ENCODE measurements around the gene GTPBP6.
"Not testable (repeated sequence)": the region's sequence is repeated elsewhere in the genome, so short reads cannot be mapped to it uniquely, and the experiment has no call there.

GTPBP6 gene

DNA sequence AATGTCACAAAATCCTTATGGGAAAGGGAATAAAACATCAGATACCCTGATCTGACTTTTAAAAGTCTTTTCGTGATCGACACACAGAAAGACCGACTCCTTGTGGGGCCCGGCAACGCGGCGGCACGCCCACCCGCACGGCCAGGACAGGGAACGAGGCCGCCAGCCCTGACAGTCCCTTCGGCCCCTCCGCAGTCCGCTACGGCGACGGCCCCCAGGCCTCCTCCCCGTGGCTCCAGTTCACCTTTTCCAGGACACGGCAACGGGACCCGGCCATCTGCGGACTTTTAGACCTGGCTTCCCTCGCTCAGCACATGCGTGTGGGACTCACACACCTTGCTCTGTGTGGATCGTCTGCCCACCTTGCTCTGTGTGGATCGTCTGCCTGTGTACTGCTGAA lies 33.6 kb upstream of the GTPBP6 start:
- DNase-seq (ENCODE audit: low read depth, low spot score), result no peak

DNA sequence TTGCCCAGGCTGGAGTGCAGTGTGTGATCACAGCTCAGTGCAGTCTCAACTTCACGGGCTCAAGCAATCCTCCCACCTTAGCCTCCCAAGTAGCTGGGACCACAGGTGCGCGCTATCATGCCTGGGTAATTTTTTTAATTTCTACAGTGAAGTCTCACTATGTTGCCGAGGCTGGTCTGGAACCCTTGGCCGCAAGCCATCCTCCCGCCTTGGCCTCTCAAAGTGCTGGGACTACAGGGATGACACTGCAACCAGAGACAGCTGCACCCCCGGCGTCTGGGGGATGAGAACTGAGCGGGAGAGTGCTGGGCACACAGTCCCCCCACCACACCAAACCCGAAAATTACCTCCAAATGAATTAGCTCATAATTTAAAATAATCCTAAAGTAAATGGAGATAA lies 33.1 kb upstream of the GTPBP6 start:
- DNase-seq (ENCODE audit: low read depth, low spot score), result no peak

DNA sequence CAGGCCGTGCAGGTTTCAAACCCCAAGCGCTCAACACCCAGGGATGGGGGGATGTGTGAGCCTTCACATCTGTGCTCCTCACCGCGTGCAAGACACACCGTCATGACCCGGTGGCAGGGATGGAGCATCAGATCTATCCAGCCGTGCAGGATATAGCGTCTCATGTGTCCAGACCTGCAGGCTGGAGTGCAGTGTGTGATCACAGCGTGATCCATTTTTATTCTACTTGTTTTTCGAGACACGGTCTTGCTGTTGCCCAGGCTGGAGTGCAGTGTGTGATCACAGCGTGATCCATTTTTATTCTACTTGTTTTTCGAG lies 32.7 kb upstream of the GTPBP6 start:
- DNase-seq (ENCODE audit: low read depth, low spot score), result not testable (repeated sequence)

DNA sequence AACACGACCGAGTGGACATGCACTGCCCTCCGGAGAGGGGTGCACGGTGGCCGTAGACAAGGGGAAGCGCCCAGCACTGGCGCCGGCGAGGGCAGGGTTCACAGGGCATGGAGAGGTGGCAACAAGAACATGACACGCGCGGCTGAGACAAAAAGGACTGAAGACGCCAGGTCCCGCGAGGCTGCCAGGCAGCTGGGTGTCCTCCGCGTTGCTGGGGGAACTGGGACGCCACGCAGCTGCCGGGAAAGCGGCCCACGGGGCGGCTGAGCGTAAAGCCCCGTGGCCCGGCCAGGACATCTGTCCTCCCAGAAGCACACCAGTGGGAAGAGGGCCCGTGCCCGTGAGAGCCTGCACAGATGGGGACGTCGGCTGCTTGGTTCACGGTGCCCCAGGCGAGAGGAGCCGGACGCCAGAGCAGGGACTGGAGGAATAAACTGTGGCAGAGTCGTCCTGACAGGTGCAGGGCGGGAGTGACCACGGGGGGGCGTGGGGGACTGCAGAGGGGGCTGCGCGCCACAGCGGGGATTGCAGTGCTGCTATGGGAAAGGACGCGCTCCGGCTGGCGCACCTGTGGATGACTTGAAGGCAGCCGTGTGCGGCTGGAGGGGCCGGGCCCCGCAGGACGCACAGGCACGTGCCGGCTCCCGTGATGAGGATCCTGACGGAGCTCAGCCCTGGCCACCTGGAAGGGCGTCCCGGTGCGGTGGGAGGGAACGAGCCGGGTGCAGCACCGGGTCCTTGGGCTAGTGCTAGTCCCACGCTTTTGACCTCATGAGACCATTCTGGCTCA lies 32.1 kb upstream of the GTPBP6 start:
- DNase-seq (ENCODE audit: low read depth, low spot score), result no peak

DNA sequence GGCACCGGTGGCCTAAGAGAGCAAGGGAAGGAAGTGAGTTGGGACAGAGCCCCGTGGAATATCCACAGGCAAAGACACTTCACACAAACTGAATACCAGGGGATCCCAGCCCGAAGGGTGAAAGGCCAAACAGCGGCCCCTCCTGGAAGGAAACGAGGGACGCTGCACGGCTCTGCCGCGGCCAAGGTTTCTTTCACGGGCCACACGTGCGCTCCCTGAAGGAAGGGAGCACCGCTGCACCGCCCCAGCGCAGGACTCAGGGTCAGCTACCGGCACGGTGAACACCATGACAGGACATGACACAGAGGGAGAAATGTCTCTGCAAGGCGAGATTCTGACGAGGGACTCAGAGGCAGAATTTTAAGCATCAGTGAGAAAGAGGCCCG lies 31.5 kb upstream of the GTPBP6 start:
- DNase-seq (ENCODE audit: low read depth, low spot score), result no peak

DNA sequence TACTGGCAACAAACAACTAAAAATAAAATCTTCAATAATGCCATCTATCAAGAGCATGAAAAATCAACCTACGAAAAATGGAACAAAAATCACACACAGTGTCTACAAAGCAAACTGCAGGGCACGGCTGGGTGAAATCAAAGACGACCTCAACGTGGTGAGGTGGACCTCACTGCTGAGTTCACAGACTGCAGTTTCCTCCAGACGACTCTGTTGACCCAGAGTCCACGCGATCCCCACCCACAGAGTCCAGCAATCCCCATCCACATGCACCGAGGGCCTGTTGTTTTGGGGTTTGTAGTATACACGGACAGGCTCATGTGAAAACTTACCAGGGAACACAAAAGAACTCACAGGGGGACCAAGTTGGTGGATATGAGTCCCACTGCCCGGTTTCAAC lies 31.1 kb upstream of the GTPBP6 start:
- no peak for DNase-seq (ENCODE audit: low read depth, low spot score)

DNA sequence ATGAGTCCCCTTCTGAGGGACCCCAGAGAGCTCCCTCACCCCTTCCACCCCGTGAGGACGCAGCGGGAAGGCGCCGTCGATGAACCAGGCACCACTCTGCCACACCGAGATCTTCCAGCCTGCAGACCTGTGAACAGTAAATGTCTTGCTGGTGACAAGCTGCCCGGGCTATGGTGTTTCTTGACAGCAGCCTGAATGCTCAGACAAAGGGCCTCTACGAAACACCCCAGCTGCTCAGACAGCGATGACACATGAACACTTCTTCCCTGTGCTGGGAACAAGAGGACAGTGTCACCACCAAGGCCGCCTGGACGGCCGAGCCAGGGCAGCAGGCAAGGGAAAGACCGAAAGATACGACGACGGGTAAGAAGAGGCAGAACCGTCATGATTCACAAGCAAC lies 30.6 kb upstream of the GTPBP6 start:
- DNase-seq (ENCODE audit: low read depth, low spot score), result no peak

DNA sequence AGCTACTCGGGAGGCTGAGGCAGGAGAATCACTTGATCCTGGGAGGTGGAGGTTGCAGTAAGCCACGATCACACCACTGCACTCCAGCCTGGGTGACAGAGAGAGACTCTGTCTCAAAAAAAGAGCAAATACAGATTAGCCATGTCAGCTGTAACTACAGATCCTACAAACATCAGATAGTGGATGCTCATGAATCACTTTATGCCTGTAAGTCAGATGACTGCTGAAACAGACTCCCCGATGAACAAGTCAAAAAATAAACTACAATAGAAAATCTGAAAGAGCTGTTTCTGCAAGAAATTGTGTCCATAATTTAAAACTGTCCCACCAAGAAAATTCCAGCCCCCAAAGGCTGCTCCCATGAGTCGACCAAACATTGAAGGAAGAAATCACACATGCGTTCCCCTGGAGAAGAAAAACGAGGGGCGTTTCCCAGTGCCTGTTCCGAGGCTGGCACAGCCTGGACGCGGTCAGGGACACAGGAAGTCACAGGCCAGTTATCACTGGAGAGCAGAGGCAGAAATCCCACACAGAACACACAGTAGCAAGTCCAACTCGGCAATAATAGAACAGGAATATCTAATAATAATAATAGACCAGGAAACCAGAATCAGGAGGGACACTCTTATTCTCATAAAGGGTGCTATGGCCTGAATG lies 30.0 kb upstream of the GTPBP6 start:
- DNase-seq (ENCODE audit: low read depth, low spot score), result no peak

DNA sequence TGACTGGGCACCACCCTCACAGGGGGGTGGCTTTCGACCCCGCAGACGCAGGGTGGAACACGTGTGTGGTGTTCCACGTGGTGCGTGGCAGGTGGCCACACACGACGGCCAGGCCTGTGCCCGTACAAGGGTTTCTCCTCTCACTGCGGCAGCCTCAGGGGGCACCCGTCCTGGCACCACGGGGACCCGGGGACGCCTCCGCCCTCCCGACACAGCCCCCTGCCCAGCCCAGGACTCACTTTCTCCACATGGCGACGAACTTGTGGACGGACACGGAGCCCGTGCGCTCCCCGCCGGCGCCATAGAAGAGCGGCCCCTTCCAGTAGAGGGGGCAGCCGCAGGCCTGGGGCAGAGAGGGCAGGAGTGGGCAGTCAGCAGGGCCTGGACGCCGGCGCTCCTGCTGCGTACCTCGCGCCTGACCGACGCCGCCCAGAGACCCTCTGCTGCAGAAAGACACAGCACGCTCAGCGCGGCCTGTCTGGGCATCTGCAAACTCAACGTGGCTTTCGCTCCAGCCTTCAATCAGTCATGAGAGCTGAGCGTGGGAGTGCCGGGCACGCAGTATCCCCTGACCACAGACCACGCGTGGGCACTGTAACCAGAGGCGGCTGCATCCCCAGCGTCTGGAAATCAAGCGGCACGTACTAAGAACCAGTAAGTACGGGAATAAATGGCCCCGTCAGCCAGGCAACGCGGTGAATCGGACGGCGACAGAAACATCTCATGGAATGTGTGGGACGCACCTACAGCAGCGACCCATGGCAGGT lies 28.9 kb upstream of the GTPBP6 start:
- DNase-seq (ENCODE audit: low read depth, low spot score), result no peak

DNA sequence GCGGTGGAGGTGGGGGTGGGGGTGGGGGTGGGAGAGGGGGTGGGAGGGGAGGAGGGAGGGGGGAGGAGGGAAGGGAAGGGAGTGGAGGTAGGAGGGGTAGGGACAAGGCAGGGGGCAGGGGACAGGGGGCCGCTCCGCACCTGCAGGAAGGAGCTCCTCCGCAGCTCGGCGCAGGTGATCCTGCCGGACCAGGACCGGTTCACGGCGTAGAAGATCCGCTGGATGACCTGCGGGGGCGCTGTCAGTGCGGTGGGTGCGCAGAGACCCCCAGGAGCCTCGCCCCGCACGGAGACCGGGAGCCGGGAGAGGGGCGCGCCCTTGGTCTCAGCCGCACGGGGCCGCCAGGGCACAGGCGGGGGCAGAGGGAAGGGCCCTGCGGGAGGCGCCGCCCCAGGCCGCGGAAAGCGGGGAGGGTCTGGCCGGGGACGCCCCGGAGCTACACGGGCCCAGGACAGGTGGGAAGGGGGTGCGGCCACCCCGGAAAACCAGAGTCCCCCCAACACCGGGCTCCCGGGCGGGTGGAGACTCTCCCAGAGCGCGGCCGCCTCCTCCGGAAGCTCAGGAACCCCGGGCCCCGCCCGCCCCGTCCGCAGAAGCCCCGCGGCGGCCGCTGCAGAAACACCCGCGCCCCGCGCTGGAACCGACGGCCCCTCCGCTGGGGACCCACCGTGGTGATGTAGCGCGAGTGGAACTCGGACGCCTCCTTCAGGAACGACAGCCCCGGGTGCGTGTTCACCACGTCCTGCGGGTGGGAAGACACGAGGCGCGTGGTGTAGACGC lies 27.6 kb upstream of the GTPBP6 start:
- no peak for DNase-seq (ENCODE audit: low read depth, low spot score)

DNA sequence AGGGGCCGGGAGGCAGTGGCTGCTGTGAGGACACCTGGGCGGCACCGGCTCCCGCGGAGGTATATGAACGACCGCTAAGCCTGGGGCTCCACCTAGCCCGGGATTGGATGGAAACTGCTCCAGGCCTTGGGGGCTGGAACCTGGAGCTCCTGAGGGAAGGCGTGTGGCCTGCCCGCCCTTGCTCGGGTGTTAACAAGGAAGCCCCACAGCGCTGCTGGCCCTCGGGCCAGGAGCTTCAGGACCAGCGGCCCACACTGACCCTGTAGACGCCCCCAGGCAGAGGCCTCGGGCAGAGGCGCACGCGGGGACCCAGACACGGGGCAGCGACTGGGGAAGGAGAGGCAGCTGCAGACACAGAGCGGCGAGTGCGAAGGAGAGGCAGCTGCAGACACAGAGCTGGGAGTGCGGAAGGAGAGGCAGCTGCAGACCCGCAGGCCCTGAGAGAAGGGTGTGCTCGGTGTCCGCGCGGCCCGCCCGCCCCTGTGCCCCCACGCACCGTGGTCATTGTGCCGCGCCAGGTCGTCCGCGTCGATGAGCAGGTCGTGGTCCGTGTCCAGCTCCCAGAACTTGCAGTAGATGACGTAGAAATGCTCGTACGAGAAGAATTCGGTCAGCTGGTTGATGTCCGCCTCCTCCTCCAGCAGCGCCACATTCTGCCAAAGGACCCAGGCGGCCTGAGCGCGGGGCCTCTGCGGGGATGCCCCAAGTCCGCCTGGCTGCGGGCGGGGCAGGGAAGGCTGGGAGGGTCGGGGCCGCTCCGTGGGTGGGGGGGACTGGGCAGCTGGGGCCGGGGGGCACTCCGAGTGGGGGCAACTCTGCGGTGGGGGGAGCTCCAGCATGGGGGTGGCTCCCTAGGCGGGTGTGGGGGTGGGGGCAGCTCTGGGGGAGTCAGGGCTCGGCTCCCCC lies 26.7 kb upstream of the GTPBP6 start:
- DNase-seq (ENCODE audit: low read depth, low spot score), result no peak

DNA sequence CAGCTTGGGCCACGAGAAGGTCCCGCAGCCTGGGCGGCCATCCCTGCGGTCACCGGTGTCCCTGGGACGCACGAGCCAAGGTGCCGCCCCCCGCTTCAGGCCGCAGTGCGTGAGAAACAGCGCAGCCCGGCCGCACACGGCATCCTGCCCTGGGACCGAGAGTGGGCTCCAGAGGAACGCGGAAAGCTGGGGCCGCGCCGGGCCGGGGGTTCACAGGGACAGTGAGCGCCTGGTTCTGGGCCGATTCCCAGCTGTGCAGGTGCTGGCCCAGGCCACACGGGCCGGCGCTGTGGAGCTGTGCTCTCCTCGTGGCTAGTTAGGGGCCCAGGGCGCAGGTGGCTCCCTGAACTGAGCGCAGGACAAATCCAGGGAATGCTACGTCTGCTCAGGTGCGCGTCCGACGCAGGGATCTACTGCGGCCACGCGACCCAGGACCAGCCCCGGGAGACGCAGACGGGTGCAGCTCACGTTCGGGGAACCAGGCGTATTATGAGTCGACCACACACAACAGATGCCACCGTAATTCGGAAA lies 25.8 kb upstream of the GTPBP6 start:
- DNase-seq (ENCODE audit: low read depth, low spot score), result no peak

DNA sequence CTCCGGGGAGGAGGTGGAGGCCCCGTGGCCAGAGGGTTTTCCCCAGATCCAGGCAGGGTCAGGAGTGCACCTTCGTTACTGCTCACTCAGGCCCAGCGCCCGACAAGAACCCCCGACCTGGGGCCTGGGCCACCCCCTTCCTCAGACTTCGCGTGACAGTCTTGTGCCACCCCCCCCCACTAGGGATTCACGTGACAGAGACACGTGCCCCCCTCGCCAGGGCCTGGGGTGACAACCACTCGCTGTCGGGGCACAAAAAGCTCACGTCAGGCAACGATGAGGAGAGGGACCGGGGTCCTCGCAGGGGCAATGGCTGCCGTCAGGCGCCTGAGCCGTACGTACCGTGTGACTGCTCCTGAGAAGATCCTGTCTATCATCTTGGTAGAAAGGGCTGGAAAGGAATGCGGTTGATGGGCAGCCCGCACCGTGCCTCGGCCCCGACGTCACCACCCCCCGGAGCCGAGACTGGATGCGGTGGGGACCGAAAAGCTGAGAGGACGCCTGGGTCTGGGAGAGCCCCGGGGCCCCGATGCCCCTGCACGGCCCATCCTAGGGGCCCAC lies 23.0 kb upstream of the GTPBP6 start:
- no peak for DNase-seq (ENCODE audit: low read depth, low spot score)

DNA sequence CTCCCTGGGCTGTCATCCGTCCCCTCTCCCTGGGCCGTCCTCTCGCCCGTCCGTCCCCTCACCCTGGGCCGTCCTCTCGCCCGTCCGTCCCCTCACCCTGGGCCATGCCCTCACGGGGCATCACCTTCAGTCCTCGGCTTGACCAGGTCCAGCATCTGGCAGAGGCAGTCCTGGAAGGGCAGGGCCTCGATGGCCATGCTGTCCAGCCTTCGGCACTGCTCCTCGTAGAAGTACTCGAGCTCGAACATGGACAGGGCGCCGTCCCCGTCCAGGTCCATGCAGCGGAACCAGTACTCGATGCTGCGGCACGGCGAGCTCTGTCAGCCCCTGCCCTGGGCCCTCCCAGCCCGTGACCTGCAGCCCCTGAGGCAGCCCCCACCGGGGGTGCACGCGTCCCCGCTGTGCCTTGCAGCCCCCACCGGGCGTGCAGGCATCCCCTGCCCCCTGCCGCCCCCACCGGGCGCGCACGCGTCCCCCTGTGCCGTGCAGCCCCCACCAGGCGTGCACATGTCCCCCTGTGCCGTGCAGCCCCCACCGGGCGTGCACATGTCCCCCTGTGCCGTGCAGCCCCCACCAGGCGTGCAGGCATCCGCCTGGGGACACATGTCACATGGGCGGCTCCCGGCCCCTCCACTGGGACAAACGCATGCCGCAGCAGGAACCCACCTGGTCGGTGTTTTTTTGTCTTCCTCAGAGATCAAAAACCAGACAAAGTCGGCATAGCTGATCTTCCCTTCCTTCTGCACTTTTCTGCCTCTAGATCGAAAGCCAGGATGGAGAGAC lies 22.2 kb upstream of the GTPBP6 start:
- no peak for DNase-seq (ENCODE audit: low read depth, low spot score)

DNA sequence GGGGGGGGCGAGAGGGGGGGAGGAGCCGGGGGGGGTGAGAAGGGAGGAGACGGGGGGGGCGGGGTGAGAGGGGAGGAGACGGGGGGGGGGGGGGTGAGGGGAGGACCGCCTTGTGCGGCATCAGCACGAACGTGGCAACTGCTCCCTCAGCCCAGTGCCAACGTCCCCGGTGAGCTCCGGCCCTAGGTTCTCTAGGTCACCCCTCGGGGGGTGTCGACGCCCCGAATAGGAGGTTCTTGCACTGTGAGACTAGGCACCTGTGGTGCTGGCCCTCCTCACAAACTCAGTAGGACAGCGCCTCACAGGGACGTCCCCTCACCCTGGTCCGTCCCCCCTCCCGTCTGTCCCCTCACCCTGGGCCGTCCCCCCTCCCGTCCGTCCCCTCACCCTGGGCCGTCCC lies 21.5 kb upstream of the GTPBP6 start:
- DNase-seq (ENCODE audit: low read depth, low spot score), result no peak

DNA sequence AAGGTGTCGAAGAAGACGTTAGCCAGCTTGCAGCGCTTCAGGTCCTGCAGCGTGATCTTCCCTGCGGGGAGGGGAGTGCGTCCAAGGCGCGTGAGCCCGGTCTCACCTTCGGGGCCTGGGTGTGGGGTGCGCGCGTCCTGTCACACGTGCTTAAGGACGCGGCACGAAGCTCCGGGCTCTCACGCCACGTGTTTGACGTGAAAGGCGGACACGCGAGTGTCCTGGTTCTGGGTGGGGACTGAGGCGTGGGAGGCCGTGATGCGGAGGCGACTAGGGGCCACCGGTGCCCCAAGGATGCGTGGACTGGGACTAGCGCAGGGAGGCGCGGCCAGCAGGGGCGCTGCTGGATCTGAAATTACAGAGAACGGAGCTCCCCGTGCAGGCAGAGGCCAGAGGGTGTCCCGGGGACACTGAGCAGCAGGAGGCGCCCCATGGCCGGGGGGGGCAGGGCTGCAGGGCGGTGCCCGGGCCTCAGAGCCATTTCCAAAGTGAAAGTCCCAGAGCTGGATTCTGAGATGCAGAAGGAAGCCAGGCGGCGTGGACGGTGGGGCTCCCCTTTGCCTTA lies 20.3 kb upstream of the GTPBP6 start:
- no peak for DNase-seq (ENCODE audit: low read depth, low spot score)

DNA sequence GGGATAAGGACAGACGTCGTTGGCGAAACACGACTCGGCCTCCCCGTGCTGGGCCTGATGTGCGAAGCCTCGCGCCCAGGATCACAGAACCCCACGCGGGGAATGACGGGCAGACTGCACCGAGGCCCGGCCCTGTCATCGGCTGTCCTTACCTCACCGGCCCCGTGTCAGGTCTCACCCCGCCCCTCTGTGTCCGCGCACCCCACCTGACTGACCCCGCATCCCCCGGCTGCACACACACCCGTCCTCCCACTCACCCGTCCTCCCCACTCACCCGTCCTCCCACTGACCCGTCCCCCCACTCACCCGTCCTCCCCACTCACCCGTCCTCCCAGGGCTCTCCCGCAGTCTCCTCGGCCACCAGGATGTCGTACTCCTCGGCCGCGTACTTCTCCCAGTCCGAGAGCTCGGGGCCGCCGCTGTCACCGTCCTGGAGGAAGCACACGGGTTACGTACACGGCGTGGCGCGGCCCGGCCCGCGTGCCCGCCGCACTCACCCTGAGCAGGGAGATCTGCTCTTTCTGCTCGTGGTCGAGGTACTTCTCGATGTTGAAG lies 19.8 kb upstream of the GTPBP6 start:
- no peak for DNase-seq (ENCODE audit: low read depth, low spot score)

DNA sequence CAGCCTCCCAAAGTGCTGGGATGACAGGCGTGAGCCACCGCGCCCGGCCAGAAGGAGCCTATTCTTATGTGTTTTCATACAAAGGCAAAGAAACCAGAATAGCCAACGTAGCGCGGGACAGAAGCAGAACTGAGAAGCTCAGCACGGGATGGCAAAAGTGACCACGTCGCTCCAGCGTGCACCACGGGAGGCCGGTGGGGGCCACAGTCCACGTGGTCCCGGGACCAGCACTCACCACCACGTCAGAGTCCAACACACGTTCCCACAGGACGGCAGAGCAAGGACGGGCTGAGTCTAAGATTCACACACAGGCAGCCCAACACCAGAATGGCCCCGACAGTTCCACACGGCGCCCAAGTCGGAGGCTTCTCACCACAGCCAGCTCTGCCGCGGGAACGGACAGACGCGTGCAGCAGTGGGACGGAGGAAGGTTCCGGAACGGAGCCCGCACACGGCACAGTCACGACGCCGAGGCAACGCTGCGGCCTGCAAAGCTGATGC lies 18.8 kb upstream of the GTPBP6 start:
- no peak for DNase-seq (ENCODE audit: low read depth, low spot score)

DNA sequence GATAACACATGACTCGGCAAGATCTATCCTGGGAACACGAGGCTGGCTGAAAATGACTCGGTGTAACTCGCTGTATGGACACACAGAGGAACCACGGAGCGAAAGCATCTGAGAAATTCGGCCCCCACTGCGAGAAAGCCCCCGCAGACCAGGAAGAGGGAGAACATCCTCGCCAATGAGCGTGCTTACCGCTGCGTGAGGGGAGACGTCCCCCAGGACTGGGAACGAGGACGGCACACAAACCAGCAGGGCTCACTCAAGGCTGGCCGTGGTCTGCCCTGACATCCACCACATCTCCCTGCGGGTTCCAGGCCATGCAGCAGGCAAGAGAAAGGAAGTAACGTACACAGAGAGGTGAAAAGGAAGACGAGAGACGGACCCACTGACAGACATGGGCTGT lies 17.6 kb upstream of the GTPBP6 start:
- DNase-seq (ENCODE audit: low read depth, low spot score), result no peak

Measured in iPS DF 19.7 (cell line).